Activated CD4-positive, CD25-positive, alpha-beta regulatory T cell treated with anti-CD3 and anti-CD28 coated beads, Interleukin-2, amount 50 U/mL, for 24 hours (primary cell): ENCODE measurements around the gene PRAMEF7.
"Not testable (repeated sequence)": the region's sequence is repeated elsewhere in the genome, so short reads cannot be mapped to it uniquely, and the experiment has no call there.

Source experiments
- ATAC-seq, 2 donors: fragments of 150-1000 bp; cut with Tn5 transposase; one replicate each; pipeline ENCODE4 v1.10.0; 2021; ENCODE audit warnings: mild to moderate bottlenecking in 1 of 2, moderate library complexity in 1 of 2

Gene PRAMEF7

GRCh38 chr1:12916310-12916709, at the start of gene PRAMEF7:
Gene PRAMEF7, plus strand, starts transcription at chr1:12916610. Its CDS starts 1,083 bp downstream, at chr1:12917693.
- not testable (repeated sequence) for ATAC-seq

- ATAC-seq, result not testable (repeated sequence)
Measured at GRCh38 chr1:12878453-12878852, 38.0 kb upstream of the PRAMEF7 start.

- ATAC-seq, result not testable (repeated sequence)
Measured at GRCh38 chr1:12886101-12886500, 30.3 kb upstream of the PRAMEF7 start, which contains the start of gene PRAMEF4. Gene PRAMEF4, minus strand, starts transcription at chr1:12886201. Its CDS starts 2,807 bp downstream, at chr1:12883394.

- ATAC-seq, result not testable (repeated sequence)
Measured at GRCh38 chr1:12898170-12898569, 18.2 kb upstream of the PRAMEF7 start, which contains the start of gene PRAMEF10. Gene PRAMEF10, minus strand, starts transcription at chr1:12898270. Its CDS starts 2,423 bp downstream, at chr1:12895847.

GRCh38 chr1:12899186-12899585, 17.2 kb upstream of the PRAMEF7 start:
- not testable (repeated sequence) for ATAC-seq

GRCh38 chr1:12903793-12904572, 12.4 kb upstream of the PRAMEF7 start:
- not testable (repeated sequence) for ATAC-seq

- ATAC-seq, result not testable (repeated sequence)
Measured at GRCh38 chr1:12921749-12922148, 5.3 kb downstream of the PRAMEF7 start.

- ATAC-seq, result not testable (repeated sequence)
Measured at GRCh38 chr1:12924368-12924767, 8.0 kb downstream of the PRAMEF7 start.

GRCh38 chr1:12947480-12947879, 31.1 kb downstream of the PRAMEF7 start, which contains the start of gene PRAMEF6:
Gene PRAMEF6, minus strand, starts transcription at chr1:12947580. Its CDS starts 5,062 bp downstream, at chr1:12942518.
- not testable (repeated sequence) for ATAC-seq
